ENCODE data around the gene ASTL.

ASTL gene

DNA sequence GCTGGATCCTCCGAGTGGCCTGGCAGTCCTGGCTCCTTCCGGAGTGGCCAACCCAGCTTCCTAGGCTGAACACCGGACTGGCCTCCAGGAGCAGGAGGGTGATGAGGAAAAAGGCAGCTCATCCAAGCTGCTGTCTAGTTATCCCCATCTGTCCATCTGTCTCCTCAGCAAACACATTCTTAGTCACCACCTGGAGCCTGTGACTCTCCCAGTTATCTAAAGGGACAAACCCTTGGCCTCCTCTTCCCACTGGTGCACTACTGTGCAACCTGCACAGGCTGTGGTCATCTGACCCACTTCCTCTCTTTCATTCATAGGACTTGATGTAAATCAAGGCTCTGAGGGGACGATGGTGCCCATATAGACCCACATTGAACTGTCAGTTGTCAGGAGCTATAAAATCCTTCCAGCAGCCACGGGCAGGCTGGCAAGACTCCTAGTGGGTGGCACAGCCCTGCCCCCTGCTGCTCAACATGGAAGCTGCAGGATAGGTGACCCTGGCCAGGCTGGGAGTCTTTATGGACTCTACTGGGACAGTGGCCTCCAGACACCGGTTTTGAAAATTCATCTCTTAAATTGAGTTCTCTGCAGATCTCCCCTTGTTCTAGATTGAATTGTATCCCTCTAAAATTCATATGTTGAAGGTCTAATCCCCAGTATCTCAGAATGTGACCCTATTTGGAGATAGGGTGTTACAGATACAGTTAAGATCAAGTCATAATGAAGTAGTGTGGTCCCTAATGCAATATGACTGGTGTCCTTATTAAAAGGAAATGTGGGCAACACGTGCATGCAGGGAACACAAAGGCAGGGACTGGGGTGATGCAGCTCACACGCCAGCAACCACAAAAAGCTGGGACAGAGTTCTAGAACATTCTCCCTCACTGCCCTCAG, 36.2 kb upstream of the ASTL start:
- DNase-seq (ENCODE audit: low read depth), result peak; percentile 86
- no peak overlapping the region for H3K4me3 ChIP-seq (ENCODE audit: low read depth, low read length)
- TF ChIP-seq POLR2A (IDR thresholded peaks at IDR 0.05; ENCODE audit: extremely low read depth, insufficient read length), result no peak
- TF ChIP-seq MAX (IDR thresholded peaks at IDR 0.05; ENCODE audit: low read depth, low read length), result no peak
- TF ChIP-seq MYC (IDR thresholded peaks at IDR 0.05; ENCODE audit: low read depth, low read length), result no peak
- TF ChIP-seq, protein P1, sequence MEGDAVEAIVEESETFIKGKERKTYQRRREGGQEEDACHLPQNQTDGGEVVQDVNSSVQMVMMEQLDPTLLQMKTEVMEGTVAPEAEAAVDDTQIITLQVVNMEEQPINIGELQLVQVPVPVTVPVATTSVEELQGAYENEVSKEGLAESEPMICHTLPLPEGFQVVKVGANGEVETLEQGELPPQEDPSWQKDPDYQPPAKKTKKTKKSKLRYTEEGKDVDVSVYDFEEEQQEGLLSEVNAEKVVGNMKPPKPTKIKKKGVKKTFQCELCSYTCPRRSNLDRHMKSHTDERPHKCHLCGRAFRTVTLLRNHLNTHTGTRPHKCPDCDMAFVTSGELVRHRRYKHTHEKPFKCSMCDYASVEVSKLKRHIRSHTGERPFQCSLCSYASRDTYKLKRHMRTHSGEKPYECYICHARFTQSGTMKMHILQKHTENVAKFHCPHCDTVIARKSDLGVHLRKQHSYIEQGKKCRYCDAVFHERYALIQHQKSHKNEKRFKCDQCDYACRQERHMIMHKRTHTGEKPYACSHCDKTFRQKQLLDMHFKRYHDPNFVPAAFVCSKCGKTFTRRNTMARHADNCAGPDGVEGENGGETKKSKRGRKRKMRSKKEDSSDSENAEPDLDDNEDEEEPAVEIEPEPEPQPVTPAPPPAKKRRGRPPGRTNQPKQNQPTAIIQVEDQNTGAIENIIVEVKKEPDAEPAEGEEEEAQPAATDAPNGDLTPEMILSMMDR (IDR thresholded peaks at IDR 0.05; ENCODE audit: low read depth, low read length), result peak; percentile 97

- TF ChIP-seq MYC (IDR thresholded peaks at IDR 0.05; ENCODE audit: low read depth, low read length), result no peak
- no peak for TF ChIP-seq MAX (IDR thresholded peaks at IDR 0.05; ENCODE audit: low read depth, low read length)
- no peak for TF ChIP-seq POLR2A (IDR thresholded peaks at IDR 0.05; ENCODE audit: extremely low read depth, insufficient read length)
- TF ChIP-seq, protein P1 (IDR thresholded peaks at IDR 0.05; ENCODE audit: low read depth, low read length), result no peak
- H3K4me3 ChIP-seq (ENCODE audit: low read depth, low read length), result no peak overlapping the region
- DNase-seq (ENCODE audit: low read depth), result no peak
Observed at GRCh38 chr2:96171831-96172230, 33.5 kb upstream of the ASTL start.

GRCh38 chr2:96170626-96171025, 32.3 kb upstream of the ASTL start:
- TF ChIP-seq, protein P1 (IDR thresholded peaks at IDR 0.05; ENCODE audit: low read depth, low read length), result no peak
- no peak for TF ChIP-seq POLR2A (IDR thresholded peaks at IDR 0.05; ENCODE audit: extremely low read depth, insufficient read length)
- no peak overlapping the region for H3K4me3 ChIP-seq (ENCODE audit: low read depth, low read length)
- DNase-seq (ENCODE audit: low read depth), result no peak

- DNase-seq (ENCODE audit: low read depth), result no peak
- TF ChIP-seq, protein P1 (IDR thresholded peaks at IDR 0.05; ENCODE audit: low read depth, low read length), result no peak
- H3K4me3 ChIP-seq (ENCODE audit: low read depth, low read length), result no peak overlapping the region
Observed at GRCh38 chr2:96169868-96170507, 31.7 kb upstream of the ASTL start.

- DNase-seq (ENCODE audit: low read depth), result no peak
- H3K4me3 ChIP-seq (ENCODE audit: low read depth, low read length), result no peak overlapping the region
- no peak for TF ChIP-seq POLR2A (IDR thresholded peaks at IDR 0.05; ENCODE audit: extremely low read depth, insufficient read length)
Observed at GRCh38 chr2:96167407-96168013, 29.2 kb upstream of the ASTL start.

DNA sequence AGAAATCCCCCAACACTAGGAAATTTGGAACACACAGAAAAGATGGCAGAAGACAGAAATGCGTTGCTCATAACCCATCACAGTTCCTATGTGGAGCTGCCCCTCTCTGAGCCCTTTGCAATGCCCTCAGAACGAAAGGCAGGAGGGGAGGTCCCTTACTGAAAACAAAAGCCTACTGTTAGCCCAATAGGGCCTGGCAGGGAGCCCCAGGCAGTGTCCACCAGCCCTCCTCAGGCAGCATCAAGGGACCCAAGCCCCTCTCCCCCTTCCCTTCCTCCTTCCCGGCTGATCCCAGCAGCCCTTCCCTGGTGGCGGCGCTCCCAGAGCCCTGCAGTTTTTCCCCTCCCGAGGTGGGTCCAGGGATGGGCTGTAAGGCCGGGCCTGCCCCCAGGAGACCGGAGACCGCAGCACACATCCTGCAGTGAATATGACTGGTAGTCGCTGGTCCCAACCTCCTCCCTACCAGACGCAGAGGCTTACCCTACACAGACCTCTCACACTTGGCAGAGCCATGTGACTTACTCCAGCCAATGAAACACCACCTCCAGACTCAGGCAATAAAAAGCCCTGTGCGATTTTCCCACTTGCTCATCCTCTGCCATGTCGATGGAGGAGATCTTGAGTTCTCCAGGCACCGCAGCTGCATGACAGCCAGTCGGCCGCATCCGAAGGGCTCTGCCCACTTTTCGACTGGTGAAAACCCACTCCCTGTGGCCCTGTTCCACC, 26.3 kb upstream of the ASTL start:
- TF ChIP-seq MAX (IDR thresholded peaks at IDR 0.05; ENCODE audit: low read depth, low read length) (peak; percentile 81), MYC (IDR thresholded peaks at IDR 0.05; ENCODE audit: low read depth, low read length) (0 out of 2 replicates have a peak, but pooled peaks have one; percentile 12), POLR2A (IDR thresholded peaks at IDR 0.05; ENCODE audit: extremely low read depth, insufficient read length) (peak; percentile 30)
- TF ChIP-seq, protein P1 (IDR thresholded peaks at IDR 0.05; ENCODE audit: low read depth, low read length), result no peak
- DNase-seq (ENCODE audit: low read depth), result no peak
- H3K4me3 ChIP-seq (ENCODE audit: low read depth, low read length), result no peak overlapping the region

Data from NB4 (cell line).